GM04503 (cell line): Measurements from ENCODE around the gene KCNC4.

ENCODE experiments used
- DNase-seq: peaks from one replicate; pipeline ENCODE4 v3.0.0-alpha.2; 2012; ENCODE audit warnings: low read depth

KCNC4 gene

GRCh38 chr1:110209715-110210603 lies at the start of gene KCNC4:
Gene KCNC4, plus strand, starts transcription at chr1:110210314. Its CDS starts 1,186 bp downstream, at chr1:110211500.
- DNase-seq: no peak

GRCh38 chr1:110160538-110161100 lies 49.5 kb upstream of the KCNC4 start:
- DNase-seq: no peak

- no peak for DNase-seq
These were observed 48.9 kb upstream of the KCNC4 start for GRCh38 chr1:110161165-110161564.

- no peak for DNase-seq
These were observed 48.3 kb upstream of the KCNC4 start for GRCh38 chr1:110161849-110162248.

GRCh38 chr1:110163591-110163990 lies 46.5 kb upstream of the KCNC4 start:
- DNase-seq: no peak

- no peak for DNase-seq
These were observed 45.3 kb upstream of the KCNC4 start for GRCh38 chr1:110164725-110165350.

- no peak for DNase-seq
These were observed 44.3 kb upstream of the KCNC4 start for GRCh38 chr1:110165761-110166231.

GRCh38 chr1:110166861-110167260 lies 43.3 kb upstream of the KCNC4 start:
- DNase-seq: no peak

GRCh38 chr1:110170766-110171733 lies 39.1 kb upstream of the KCNC4 start:
- DNase-seq: no peak

- no peak for DNase-seq
These were observed 38.1 kb upstream of the KCNC4 start for GRCh38 chr1:110172001-110172400.

GRCh38 chr1:110173466-110174105 lies 36.5 kb upstream of the KCNC4 start:
- no peak for DNase-seq

- no peak for DNase-seq
These were observed 35.2 kb upstream of the KCNC4 start for GRCh38 chr1:110174961-110175360.

- no peak for DNase-seq
These were observed 33.7 kb upstream of the KCNC4 start for GRCh38 chr1:110176299-110176956.

GRCh38 chr1:110177775-110178174 lies 32.3 kb upstream of the KCNC4 start:
- DNase-seq: no peak

GRCh38 chr1:110183642-110184167 lies 26.4 kb upstream of the KCNC4 start:
- no peak for DNase-seq

GRCh38 chr1:110184446-110184845 lies 25.7 kb upstream of the KCNC4 start:
- DNase-seq: no peak

- DNase-seq: no peak
These were observed 24.9 kb upstream of the KCNC4 start for GRCh38 chr1:110185181-110185580.

- DNase-seq: no peak
These were observed 23.6 kb upstream of the KCNC4 start for GRCh38 chr1:110186558-110186957.

- DNase-seq: no peak
These were observed 22.8 kb upstream of the KCNC4 start for GRCh38 chr1:110187139-110187890.
